BLaER1 treated with 17β-estradiol and CSF1 and Interleukin-3, amounts not matched to agents 10 nM and 100 nM (cell line): ENCODE results near the gene MEF2C.
A peak's percentile ranks its signal among the peaks of the same experiment; 100 is the strongest.

Experiments
- H3K27ac ChIP-seq, 11 experiments: shearing (Covaris generic); formaldehyde crosslinking; 2 replicates each; pipeline ENCODE4 v1.8.1; 2022
- H3K27me3 ChIP-seq, 11 experiments: shearing (Covaris generic); formaldehyde crosslinking; 2 replicates each; pipeline ENCODE4 v1.8.1; 2022
- H3K36me3 ChIP-seq, 11 experiments: shearing (Covaris generic); formaldehyde crosslinking; 2 replicates each; pipeline ENCODE4 v1.8.1; 2022
- H3K4me1 ChIP-seq, 10 experiments: shearing (Covaris generic); formaldehyde crosslinking; 2 replicates each; pipeline ENCODE4 v1.8.1; 2022
- H3K4me2 ChIP-seq, 11 experiments: shearing (Covaris generic); formaldehyde crosslinking; 2 replicates each; pipeline ENCODE4 v1.8.1; 2022
- H3K4me3 ChIP-seq, 10 experiments: shearing (Covaris generic); formaldehyde crosslinking; 2 replicates each; pipeline ENCODE4 v1.8.1; 2022
- H3K9ac ChIP-seq, 11 experiments: shearing (Covaris generic); formaldehyde crosslinking; 2 replicates each; pipeline ENCODE4 v1.8.1; 2022
- H3K9me3 ChIP-seq, 11 experiments: shearing (Covaris generic); formaldehyde crosslinking; replicated peaks in 1 of 11; 2 replicates each; pipeline ENCODE4 v1.8.1; 2022
- H4K20me1 ChIP-seq, 11 experiments: shearing (Covaris generic); formaldehyde crosslinking; 2 replicates each; pipeline ENCODE4 v1.8.1; 2022
- Cebpa-rat ChIP-seq, 11 experiments: shearing (Covaris generic); IDR thresholded peaks; 2 replicates each; pipeline ENCODE4 v1.8.1; 2022

The MEF2C gene

DNA sequence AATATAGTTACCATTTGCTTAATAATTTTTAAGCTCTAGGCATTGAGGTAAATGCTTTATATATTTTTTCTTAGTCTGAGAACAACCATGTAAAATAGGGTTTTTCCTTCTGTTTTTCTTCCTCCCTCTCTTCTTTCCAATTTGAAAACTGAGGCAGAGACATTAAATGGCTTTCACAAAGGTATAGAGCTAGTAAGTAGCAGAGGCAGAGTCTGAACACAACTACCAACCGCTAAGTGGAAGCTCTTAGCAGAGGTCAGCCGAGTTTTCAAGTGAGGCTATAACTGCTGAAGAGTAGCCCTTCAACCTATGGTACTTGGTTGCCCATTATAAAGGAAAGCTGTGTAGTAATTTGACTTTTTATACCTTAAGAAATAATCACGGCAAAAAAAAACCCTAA is 187.1 kb downstream of the MEF2C start:
- H4K20me1 ChIP-seq: peaks cover 0 to 44% (median 27%) of the 10 kb centered on the region in 11 experiments; a peak in 17 of 22 replicates
- H3K4me1 ChIP-seq: peaks cover 0 to 18% (median 0%) of the 10 kb centered on the region in 10 experiments; a peak in 5 of 20 replicates
- H3K4me2 ChIP-seq: no peak overlapping the region
- peaks cover 75 to 97% (median 91%) of the 10 kb centered on the region in 11 experiments for H3K27me3 ChIP-seq
- no peak for TF ChIP-seq Cebpa-rat (IDR thresholded peaks at IDR 0.05)
- H3K9ac ChIP-seq: no peak overlapping the region
- H3K4me3 ChIP-seq: no peak overlapping the region
- H3K27ac ChIP-seq: no peak overlapping the region
- H3K9me3 ChIP-seq: peaks cover 9 to 20% (median 11%) of the 10 kb centered on the region in 11 experiments; a peak in 17 of 22 replicates
- no peaks in the 10 kb centered on the region for H3K36me3 ChIP-seq

DNA sequence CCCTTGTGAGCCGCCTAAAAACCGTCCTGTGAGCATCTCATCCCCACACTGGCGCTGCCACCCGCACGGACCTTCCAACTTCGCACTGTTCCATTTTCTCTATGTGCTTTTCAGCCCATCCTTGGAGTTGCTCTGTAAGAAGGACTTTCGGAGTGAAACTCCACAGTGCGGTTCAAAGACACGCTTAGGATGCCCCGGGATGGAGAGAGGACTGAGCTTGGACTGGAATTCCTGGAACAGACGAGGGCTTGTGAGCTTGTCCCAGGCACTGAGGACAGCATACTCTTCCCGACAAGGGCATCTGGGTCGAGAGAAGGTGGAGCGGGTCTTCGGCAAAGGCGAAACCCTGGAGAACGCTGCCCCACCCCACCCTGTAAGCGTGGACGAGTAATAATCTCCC is 187.8 kb downstream of the MEF2C start:
- no peak for TF ChIP-seq Cebpa-rat (IDR thresholded peaks at IDR 0.05)
- peaks cover 82 to 100% (median 98%) of the 10 kb centered on the region in 11 experiments for H3K27me3 ChIP-seq
- H3K4me3 ChIP-seq: no peak overlapping the region
- peaks cover 0 to 25% (median 0%) of the 10 kb centered on the region in 10 experiments; a peak in 5 of 20 replicates for H3K4me1 ChIP-seq
- H3K36me3 ChIP-seq: no peaks in the 10 kb centered on the region
- no peak overlapping the region for H3K4me2 ChIP-seq
- no peak overlapping the region for H3K9ac ChIP-seq
- no peak overlapping the region for H3K27ac ChIP-seq
- H4K20me1 ChIP-seq: peaks cover 0 to 51% (median 33%) of the 10 kb centered on the region in 11 experiments; a peak in 17 of 22 replicates
- H3K9me3 ChIP-seq: peaks cover 9 to 20% (median 11%) of the 10 kb centered on the region in 11 experiments; a peak in 17 of 22 replicates

DNA sequence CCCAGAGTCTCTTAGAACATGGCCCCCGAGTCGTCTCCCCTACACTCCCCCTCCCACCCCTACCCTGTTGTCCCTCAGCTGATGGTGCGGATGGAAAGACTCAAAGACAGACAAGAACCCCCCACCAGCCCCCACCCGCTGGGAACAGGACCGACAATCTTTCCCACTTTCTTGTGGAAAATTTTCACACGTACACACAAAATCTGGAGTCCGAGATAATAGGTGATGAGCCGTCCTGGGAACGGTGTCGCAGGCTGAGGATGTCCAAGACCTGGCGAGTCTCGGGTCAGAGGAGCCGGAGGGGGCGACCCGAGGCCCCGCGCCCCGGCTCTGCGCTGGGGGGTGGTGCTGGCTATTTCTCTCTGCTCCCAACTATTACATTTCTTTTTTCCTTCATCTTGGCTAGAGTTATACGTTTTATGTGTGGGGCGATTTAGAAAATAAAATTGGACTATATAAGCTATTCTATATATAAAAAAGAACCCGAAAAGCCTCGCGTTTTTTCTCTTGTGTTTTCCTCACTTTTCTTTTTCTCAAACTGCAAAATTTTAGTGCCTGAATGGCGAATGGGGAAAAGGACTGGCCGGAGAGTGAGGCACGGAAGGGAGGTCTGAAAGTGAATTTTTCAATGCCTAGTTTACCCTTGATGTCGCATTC is 188.8 kb downstream of the MEF2C start:
- no peak overlapping the region for H3K4me3 ChIP-seq
- H3K4me2 ChIP-seq: no peak overlapping the region
- no peak overlapping the region for H3K27ac ChIP-seq
- H3K36me3 ChIP-seq: no peaks in the 10 kb centered on the region
- no peak overlapping the region for H3K9ac ChIP-seq
- peaks cover 93 to 100% (median 100%) of the 10 kb centered on the region in 11 experiments for H3K27me3 ChIP-seq
- TF ChIP-seq Cebpa-rat (IDR thresholded peaks at IDR 0.05): no peak
- H3K9me3 ChIP-seq: peaks cover 9 to 20% (median 11%) of the 10 kb centered on the region in 11 experiments; a peak in 17 of 22 replicates
- peaks cover 0 to 62% (median 44%) of the 10 kb centered on the region in 11 experiments; a peak in 17 of 22 replicates for H4K20me1 ChIP-seq
- H3K4me1 ChIP-seq: peaks cover 0 to 27% (median 0%) of the 10 kb centered on the region in 10 experiments; a peak in 5 of 20 replicates

DNA sequence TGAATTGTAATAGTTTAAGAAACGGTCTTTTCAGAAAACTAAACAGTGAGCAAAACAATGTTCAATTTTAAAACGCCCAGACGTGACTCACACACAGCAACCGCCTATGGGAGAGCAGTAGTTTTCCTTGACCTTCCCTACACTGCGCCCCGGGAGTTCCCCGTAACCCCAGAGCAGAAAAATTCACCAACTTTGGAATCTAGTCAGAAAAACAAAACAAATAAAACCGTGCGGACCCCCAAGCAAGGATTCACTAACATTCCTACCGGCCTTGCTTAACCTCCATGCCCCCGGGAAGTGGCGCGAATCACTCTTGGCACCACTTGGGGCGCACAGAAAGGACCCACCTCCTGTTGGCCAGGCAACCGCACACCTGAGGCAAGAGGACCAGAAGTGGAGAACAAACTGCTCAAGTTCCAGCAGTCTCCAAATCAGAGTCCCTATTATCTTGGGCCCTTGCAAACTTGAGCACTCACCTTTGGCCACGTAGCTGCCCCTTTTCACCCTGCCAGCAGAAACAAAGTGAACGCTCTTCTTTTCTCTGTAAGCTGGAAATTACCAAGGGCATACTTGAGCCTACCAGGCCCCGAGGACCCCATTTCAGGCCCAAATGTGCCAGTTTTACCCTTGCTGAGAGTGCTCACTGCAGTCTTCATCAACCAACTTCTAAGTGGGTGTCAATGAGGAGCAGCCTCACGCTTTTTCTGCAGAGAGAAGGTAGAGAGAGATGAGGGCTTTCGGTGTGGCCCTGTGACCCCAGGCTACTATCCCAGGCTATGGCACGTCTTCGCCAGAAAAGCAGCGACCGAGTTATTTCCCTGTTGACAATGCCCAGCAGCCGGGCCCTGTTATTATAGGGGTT is 189.7 kb downstream of the MEF2C start:
- Histone ChIP-seq H3K4me2 (peak overlapping the region in 3 of 11 experiments; percentile 31 to 84 (median 63); a peak in 4 of 22 replicates), H3K27me3 (peaks cover 97 to 100% (median 100%) of the 10 kb centered on the region in 11 experiments), H3K9ac (no peak overlapping the region), H4K20me1 (peaks cover 0 to 71% (median 52%) of the 10 kb centered on the region in 11 experiments; a peak in 17 of 22 replicates), H3K4me1 (peaks cover 0 to 27% (median 0%) of the 10 kb centered on the region in 10 experiments; a peak in 5 of 20 replicates), H3K36me3 (no peaks in the 10 kb centered on the region), H3K9me3 (peaks cover 9 to 20% (median 11%) of the 10 kb centered on the region in 11 experiments; a peak in 17 of 22 replicates), H3K27ac (no peak overlapping the region), H3K4me3 (peak overlapping the region in 2 of 10 experiments; percentile 4 to 17; a peak in 1 of 20 replicates)
- TF ChIP-seq Cebpa-rat (IDR thresholded peaks at IDR 0.05): no peak

DNA sequence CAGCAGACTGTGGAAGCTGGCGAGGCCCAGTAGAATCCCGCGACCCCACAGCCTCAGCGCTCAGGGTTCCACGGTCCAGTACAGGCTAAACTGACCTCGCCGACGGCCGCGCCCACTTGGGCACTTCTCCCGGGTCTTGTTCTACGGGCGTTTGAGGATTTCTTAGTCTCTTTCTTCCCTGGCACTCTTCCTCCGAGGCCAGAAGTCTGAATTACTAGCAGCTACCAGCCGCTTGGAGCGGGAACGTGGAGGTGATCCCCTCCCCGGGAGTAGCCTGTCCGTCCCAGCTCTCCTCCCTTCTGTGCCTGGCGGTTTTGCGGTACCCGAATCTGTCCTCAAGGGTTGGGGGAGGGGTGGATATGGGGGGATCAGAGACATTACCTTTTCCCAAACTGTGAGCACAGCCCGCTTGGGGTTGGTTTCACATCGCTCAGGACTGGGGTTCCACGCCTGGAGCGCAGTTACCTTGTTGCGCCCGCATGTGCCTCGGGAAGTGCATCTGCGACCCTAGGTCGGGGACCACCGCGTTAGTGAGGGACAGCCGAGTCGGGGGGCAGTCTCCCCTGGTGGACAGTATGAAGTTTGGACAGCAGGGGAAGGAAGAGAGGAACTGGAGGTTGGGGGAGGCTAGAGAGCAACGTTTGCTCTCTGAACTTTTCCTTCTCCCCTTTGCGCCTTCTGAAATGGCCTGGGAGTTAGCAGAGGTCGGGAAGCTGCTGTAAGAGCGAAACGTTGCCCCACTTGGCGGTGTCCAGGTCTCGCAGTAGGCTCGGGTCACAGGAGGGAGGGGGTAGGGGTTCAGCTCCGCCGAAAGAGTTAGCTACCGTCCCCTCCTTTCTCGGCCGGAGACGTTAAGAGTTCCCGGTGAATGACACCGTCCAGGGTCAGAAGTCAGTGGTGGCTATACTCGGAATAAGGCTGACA is 190.8 kb downstream of the MEF2C start:
- H3K4me3 ChIP-seq: peak overlapping the region in 3 of 10 experiments; percentile 4 to 37 (median 17); a peak in 2 of 20 replicates
- no peaks in the 10 kb centered on the region for H3K36me3 ChIP-seq
- H3K9me3 ChIP-seq: peaks cover 9 to 20% (median 11%) of the 10 kb centered on the region in 11 experiments; a peak in 17 of 22 replicates
- H3K27me3 ChIP-seq: peaks cover 99 to 100% (median 100%) of the 10 kb centered on the region in 11 experiments
- H3K27ac ChIP-seq: no peak overlapping the region
- TF ChIP-seq Cebpa-rat (IDR thresholded peaks at IDR 0.05): no peak
- no peak overlapping the region for H3K9ac ChIP-seq
- H4K20me1 ChIP-seq: peaks cover 0 to 80% (median 62%) of the 10 kb centered on the region in 11 experiments; a peak in 17 of 22 replicates
- peak overlapping the region in 3 of 11 experiments; percentile 31 to 84 (median 63); a peak in 6 of 22 replicates for H3K4me2 ChIP-seq
- peaks cover 0 to 27% (median 0%) of the 10 kb centered on the region in 10 experiments; a peak in 5 of 20 replicates for H3K4me1 ChIP-seq

DNA sequence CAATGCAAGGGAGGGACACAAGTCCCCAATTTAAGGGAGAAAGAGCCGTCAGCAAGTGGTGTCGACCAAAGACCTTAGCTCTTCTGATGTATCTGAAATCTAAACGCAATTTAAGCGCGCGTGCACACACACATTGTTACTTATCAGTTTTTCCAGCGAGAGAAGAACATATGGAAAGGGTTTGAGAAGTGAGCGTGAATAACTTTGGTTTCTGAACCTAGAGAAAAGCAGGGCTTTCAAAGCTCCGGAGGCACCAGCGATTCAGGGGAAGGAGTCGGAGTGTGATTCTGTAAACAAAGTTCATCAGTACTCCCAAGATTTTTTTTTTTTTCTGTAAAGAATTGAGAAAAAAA is 191.8 kb downstream of the MEF2C start:
- peaks cover 9 to 26% (median 13%) of the 10 kb centered on the region in 11 experiments; a peak in 17 of 22 replicates for H3K9me3 ChIP-seq
- H3K9ac ChIP-seq: no peak overlapping the region
- H3K27ac ChIP-seq: no peak overlapping the region
- peak overlapping the region in 2 of 10 experiments; percentile 33 to 36; a peak in 4 of 20 replicates for H3K4me3 ChIP-seq
- peak overlapping the region in 4 of 11 experiments; percentile 26 to 84 (median 62); a peak in 5 of 22 replicates for H3K4me2 ChIP-seq
- no peak for TF ChIP-seq Cebpa-rat (IDR thresholded peaks at IDR 0.05)
- H3K27me3 ChIP-seq: peaks cover 100% of the 10 kb centered on the region in 11 experiments
- H3K4me1 ChIP-seq: peaks cover 0 to 27% (median 0%) of the 10 kb centered on the region in 10 experiments; a peak in 5 of 20 replicates
- H4K20me1 ChIP-seq: peaks cover 0 to 90% (median 70%) of the 10 kb centered on the region in 11 experiments; a peak in 17 of 22 replicates
- H3K36me3 ChIP-seq: no peaks in the 10 kb centered on the region

DNA sequence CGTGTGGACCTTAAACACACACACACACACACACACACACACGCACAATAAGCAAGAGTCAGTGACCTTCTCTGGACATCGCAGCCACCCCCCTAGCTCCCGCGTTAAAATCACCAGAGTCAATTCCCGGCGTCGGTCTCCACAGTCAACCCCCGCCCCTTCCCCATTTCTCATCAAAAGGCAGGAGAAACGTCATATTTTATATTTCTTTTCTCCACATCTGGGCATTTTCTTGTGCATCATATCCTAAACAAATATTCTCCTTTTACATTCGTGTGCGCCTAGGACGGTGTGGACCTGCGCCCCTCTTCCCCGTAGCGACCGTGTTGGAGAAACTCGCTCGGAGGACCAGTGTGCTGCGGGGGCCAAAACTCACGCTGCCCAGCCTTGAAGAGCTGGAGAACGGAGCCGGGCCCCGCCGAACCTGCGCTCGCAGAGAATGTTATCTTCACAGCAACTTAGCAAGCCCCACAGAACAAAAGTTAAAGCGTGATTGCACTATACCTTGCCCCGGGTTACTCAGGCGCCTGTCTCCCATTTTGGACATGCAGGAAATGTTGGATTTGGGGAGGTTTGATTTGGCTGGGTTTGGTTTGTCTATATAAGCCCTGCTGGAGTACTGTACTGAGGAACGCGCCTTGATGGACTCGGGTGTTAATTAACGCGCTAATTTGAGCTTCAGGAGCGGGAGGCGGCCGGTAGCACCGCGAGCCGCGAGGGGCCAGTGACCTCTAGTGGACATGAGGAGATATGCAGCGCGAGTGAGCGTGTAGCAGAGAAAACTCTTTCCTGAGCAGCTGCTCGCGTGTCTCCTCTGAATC is 192.4 kb downstream of the MEF2C start:
- H3K9ac ChIP-seq: no peak overlapping the region
- no peaks in the 10 kb centered on the region for H3K36me3 ChIP-seq
- H3K27ac ChIP-seq: no peak overlapping the region
- peaks cover 0 to 96% (median 75%) of the 10 kb centered on the region in 11 experiments; a peak in 17 of 22 replicates for H4K20me1 ChIP-seq
- H3K4me3 ChIP-seq: peak overlapping the region in 4 of 10 experiments; percentile 16 to 36 (median 34); a peak in 7 of 20 replicates
- peaks cover 10 to 32% (median 17%) of the 10 kb centered on the region in 11 experiments; a peak in 18 of 22 replicates for H3K9me3 ChIP-seq
- TF ChIP-seq Cebpa-rat (IDR thresholded peaks at IDR 0.05): no peak
- peak overlapping the region in 7 of 11 experiments; percentile 4 to 84 (median 35); a peak in 7 of 22 replicates for H3K4me2 ChIP-seq
- peaks cover 100% of the 10 kb centered on the region in 11 experiments for H3K27me3 ChIP-seq
- peaks cover 0 to 27% (median 0%) of the 10 kb centered on the region in 10 experiments; a peak in 5 of 20 replicates for H3K4me1 ChIP-seq
